Activated T-helper 1 cell treated with anti-CD3 and anti-CD28 coated beads, Interleukin-2, amount 50 U/mL, for 16 hours (primary cell): ENCODE results near the gene TMEM114.

Source experiments
- DNase-seq, 2 donors: peaks; one replicate each; pipeline ENCODE4 v3.0.0-alpha.2; 2020; ENCODE audit warnings: low read depth in 1 of 2, low spot score in 1 of 2

TMEM114 gene

DNA sequence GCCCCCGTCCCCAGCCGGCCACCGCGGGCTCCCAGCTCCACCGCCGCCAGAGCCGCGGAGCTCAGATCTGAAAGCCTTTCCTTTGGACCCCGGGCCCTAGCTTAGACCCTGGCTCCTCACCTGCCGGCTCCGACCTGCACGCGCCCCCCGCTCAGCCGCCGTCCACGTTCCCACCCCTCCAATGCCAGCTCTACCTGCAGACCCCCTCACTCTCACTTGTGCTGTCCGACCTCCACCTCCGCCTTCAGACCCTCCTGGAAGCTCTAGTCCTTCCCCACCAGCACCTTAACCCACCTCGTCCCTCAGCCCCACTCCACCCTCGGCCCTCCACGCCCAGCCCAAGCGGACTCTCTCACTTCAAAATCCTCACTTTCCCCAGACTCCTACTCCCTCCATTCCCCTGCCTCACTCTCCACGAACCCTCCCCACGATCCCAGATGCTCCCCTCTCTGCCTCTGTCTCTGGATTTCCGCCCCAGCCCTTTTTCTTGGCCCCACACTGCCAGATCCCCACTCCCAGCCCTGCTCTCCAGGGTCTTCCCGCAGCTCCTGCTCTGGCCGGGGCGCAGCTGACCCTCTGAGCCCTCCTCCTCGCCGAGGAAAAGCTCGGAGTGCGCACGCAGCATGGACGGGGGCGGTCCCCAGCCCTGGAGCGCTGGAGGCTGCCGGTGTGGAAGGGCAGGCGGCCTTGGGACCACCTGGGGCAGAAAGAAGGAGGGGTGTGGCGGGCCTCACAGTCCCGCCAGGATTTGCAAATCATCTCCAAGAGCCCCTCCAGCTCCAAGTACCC is at the start of gene TMEM114:
TMEM114 (minus strand) TSS at position 612 of the 789 bp plus-strand sequence. CDS start 673 bp downstream, outside the sequence.
- DNase-seq: no peak

DNA sequence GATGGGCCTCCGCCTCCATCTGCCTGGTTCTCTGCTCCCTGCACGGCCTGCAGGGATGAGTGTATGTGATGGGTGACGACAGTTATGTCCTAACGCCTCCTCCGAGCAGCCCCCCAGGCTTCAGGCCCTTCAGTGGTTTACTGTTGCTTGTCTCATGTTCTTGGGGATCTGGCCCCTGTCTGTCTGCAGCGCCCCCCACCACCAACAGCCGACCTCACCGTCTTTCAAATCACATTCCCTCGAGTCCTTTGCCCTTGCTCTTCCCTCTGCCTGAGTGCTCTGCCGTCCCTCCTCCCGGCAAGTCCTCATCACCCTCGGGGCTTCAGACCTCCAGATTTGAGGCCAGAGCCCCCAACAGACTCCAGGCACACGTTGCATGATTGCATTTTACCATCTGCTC is 49.4 kb upstream of the TMEM114 start:
- no peak for DNase-seq

- DNase-seq: no peak
These were observed 44.9 kb upstream of the TMEM114 start for GRCh38 chr16:8634991-8635736.

- no peak for DNase-seq
These were observed 42.4 kb upstream of the TMEM114 start for GRCh38 chr16:8632675-8633182.

DNA sequence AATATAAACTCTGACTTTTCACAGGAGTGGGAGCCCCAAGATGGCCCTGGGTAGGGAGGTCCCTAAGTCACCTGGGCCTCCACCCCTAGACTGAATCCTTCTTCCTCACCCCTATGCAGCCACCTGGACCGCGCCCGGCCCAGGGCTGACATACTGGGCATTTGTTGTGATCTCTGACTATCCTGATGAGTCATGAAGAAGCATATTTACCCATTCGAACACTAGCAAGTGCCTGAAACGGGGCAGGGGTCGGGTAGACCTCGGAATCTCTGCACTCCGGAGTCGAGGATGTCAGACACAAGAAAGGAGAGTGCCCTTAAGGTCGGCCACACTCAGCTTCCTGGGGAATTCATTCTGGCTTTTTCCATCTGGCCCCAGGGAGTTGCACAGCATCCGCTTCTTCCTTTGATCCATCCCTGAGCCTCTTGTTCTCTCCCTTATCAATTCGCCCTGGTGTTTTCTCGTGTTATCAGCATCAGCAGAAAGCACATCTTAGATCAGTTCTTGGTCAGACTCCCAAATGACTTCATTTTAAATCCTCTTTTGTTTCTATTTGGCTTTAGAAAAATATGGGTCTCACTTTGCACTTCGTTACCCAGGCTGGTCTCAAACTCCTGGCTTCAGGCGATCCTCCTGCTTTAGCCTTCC is 41.6 kb upstream of the TMEM114 start:
- DNase-seq: no peak

DNA sequence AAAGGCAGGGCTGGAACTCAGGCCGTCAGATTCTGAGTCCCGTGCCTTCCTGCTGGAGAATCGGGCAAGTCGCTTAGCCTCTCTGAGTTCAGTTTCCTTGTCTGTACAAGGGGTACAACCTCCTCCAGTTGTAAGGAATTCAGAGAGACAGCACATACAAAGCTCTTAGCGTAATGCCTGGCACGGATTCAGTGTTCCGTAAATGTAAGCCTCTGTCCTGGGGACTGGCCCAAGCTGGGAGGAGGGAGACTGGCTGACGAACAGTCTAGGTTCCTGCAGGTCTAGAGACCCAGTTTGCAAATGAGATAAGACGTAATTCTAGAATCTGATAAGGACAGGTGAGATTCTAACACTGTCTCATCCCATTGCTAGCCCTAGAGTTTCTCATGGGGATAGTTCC is 41.1 kb upstream of the TMEM114 start:
- no peak for DNase-seq

GRCh38 chr16:8630255-8630953 is 40.1 kb upstream of the TMEM114 start:
- no peak for DNase-seq

GRCh38 chr16:8628981-8629725 is 38.8 kb upstream of the TMEM114 start:
- no peak for DNase-seq

DNA sequence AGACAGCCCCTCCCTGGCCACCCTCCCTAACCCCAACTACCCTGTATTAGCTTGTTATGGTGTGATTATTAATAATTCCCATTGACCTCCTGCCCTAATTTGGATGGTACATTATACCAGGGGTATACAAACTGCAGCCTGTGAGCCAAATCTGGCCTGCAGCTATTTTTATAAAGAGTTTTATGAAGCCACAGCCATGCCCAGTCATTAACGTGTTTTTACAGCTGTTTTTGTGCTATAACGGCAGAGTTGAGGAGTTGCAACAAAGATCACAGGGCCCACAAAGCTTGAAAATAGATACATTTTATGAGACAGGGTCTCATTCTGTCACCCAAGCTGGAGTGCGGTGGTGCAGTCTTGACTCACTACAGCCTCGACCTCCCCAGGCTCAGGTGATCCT is 37.1 kb upstream of the TMEM114 start:
- DNase-seq: no peak

- DNase-seq: no peak
These were observed 36.6 kb upstream of the TMEM114 start for GRCh38 chr16:8626946-8627345.

- no peak for DNase-seq
These were observed 35.3 kb upstream of the TMEM114 start for GRCh38 chr16:8625491-8626087.

- DNase-seq: no peak
These were observed 33.3 kb upstream of the TMEM114 start for GRCh38 chr16:8623634-8624033.

- no peak for DNase-seq
These were observed 32.0 kb upstream of the TMEM114 start for GRCh38 chr16:8622315-8622656.

- peak; percentile 81 to 90 for DNase-seq
These were observed 31.4 kb upstream of the TMEM114 start, which contains the start of gene METTL22 for GRCh38 chr16:8621572-8622314. Gene METTL22, plus strand, starts transcription at chr16:8621698. Its CDS starts 3,968 bp downstream, at chr16:8625666.

GRCh38 chr16:8621222-8621571 is 30.9 kb upstream of the TMEM114 start:
- no peak for DNase-seq

- DNase-seq: no peak
These were observed 30.2 kb upstream of the TMEM114 start for GRCh38 chr16:8620535-8620934.

GRCh38 chr16:8619671-8620370 is 29.5 kb upstream of the TMEM114 start:
- no peak for DNase-seq

- DNase-seq: no peak
These were observed 24.2 kb upstream of the TMEM114 start for GRCh38 chr16:8614435-8615029.
